ENCODE results near the gene KCNH3.
A peak's percentile ranks its signal among the peaks of the same experiment; 100 is the strongest.
"Not testable (repeated sequence)": the region's sequence is repeated elsewhere in the genome, so short reads cannot be mapped to it uniquely, and the experiment has no call there.

KCNH3 gene

DNA sequence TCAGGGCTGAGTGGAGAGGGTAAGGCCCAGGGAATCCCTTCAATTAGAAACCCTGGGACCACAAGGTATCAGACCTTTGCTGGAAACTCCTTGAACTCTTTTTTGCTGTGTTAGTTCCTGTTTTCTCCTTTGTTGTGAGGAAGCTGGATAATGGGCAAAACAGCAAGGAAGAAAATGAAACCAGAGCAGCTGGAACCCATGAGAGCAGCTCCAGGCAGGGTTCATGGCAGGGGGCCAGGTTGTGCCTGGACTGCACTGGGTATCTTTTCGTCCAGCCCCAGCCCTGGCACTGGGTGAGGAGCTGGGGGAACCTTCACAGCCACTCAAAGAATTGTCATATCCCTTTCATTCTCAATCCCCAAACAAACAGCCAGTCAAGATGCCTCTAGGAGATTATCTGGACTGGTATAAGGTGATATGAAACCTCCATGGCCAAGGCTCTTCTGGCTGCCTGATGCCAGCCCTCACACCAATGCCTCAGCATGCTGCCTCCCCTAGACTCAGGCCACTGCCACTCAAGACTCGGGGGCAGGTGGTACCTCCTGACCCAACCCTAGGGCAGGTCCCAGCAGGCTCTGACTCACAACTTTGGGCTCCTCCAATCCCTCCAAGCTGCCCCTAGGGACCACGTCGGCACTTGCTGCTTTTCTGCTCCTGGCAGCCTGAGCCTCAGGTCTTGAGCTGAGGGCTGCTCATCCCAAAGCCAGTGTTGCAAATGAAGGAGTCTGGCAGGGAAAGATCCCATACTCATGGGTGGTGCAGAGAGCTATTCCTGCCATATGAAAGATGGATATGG, 50.1 kb downstream of the KCNH3 start:
- peak; percentile 89 for DNase-seq

DNA sequence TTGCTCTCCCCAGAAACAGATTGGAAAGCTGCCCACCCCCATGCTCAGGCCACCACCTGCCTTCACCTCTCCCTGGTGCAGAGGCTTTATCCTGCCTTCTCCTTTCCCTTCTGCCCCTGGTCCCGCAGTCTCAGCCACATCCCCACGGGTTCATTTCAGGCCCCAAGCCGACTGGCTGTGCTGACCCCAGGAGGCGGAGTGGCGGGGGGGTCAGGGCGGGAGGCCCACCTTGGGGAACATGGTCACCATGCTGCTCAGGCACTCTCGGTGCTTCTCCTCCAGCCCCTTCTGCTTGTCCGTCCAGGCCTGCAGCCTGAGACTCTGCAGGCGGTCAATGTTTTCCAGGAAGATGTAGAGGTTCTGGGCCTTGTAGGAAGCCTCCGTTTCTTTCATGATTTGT, 59.7 kb downstream of the KCNH3 start:
- no peak for DNase-seq

GRCh38 chr12:49599961-49600360, 61.1 kb downstream of the KCNH3 start:
- DNase-seq, result no peak

- DNase-seq, result no peak
Measured at GRCh38 chr12:49603721-49604120, 64.9 kb downstream of the KCNH3 start.

- DNase-seq, result no peak
Measured at GRCh38 chr12:49604856-49605255, 66.0 kb downstream of the KCNH3 start.

DNA sequence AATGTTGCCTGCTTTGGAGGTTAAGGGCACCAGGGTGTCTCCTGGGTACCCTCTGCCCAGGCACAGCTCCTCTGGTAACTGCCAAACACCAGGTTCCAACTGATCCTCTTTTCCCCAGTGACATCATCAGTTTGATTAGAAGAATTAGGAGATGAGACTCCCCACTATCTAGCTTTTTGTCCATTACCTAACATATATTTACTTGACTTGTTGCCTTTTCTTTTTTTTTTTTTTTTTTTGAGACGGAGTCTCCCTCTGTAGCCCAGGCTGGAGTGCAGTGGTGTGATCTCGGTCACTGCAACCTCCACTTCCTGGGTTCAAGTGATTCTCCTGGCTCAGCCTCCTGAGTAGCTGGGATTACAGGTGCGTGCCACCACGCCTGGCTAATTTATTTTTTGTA, 66.7 kb downstream of the KCNH3 start, which contains the start of gene FAM186B:
Gene FAM186B, minus strand, starts transcription at position 101 of the 400 bp plus-strand sequence. CDS start 162 bp downstream, outside the sequence.
- not testable (repeated sequence) for DNase-seq
